GM19438 (cell line): ENCODE data around the gene TRIM33.
A peak's percentile ranks its signal among the peaks of the same experiment; 100 is the strongest.

Source experiments
- ATAC-seq: cut with Tn5 transposase; IDR thresholded peaks from one replicate; pipeline ENCODE4 v1.9.1; 2021; ENCODE audit warnings: low read depth; ENCODE audit not compliant: unreplicated experiment

TRIM33 gene

GRCh38 chr1:114511032-114511785 lies at the start of gene TRIM33:
TSS of gene TRIM33 (minus strand) at chr1:114511203. CDS start at chr1:114511076, 127 bp downstream.
- peak; percentile 65 for ATAC-seq

GRCh38 chr1:114559356-114559755 lies 48.4 kb upstream of the TRIM33 start:
- ATAC-seq, result no peak

GRCh38 chr1:114558544-114558943 lies 47.5 kb upstream of the TRIM33 start:
- no peak for ATAC-seq

GRCh38 chr1:114554577-114554976 lies 43.6 kb upstream of the TRIM33 start:
- ATAC-seq, result no peak

GRCh38 chr1:114552106-114552639 lies 41.2 kb upstream of the TRIM33 start:
- no peak for ATAC-seq

GRCh38 chr1:114551400-114551799 lies 40.4 kb upstream of the TRIM33 start:
- ATAC-seq, result no peak

GRCh38 chr1:114550336-114550735 lies 39.3 kb upstream of the TRIM33 start:
- no peak for ATAC-seq

- ATAC-seq, result no peak
Measured at GRCh38 chr1:114549137-114549536, 38.1 kb upstream of the TRIM33 start.

GRCh38 chr1:114547076-114547475 lies 36.1 kb upstream of the TRIM33 start:
- no peak for ATAC-seq

GRCh38 chr1:114545796-114546195 lies 34.8 kb upstream of the TRIM33 start:
- no peak for ATAC-seq

GRCh38 chr1:114545315-114545714 lies 34.3 kb upstream of the TRIM33 start:
- ATAC-seq, result no peak

GRCh38 chr1:114540821-114541220 lies 29.8 kb upstream of the TRIM33 start:
- no peak for ATAC-seq

- no peak for ATAC-seq
Measured at GRCh38 chr1:114540272-114540671, 29.3 kb upstream of the TRIM33 start.

GRCh38 chr1:114536043-114536442 lies 25.0 kb upstream of the TRIM33 start:
- ATAC-seq, result no peak

GRCh38 chr1:114535401-114535800 lies 24.4 kb upstream of the TRIM33 start:
- ATAC-seq, result no peak

GRCh38 chr1:114531094-114531493 lies 20.1 kb upstream of the TRIM33 start:
- no peak for ATAC-seq

GRCh38 chr1:114530224-114530623 lies 19.2 kb upstream of the TRIM33 start:
- no peak for ATAC-seq

- ATAC-seq, result no peak
Measured at GRCh38 chr1:114524944-114525343, 13.9 kb upstream of the TRIM33 start.

- no peak for ATAC-seq
Measured at GRCh38 chr1:114522264-114522575, 11.2 kb upstream of the TRIM33 start.

GRCh38 chr1:114521396-114522263 lies 10.6 kb upstream of the TRIM33 start:
- no peak for ATAC-seq

- ATAC-seq, result no peak
Measured at GRCh38 chr1:114517348-114517747, 6.3 kb upstream of the TRIM33 start.
